ENCODE measurements around the gene LSR.

LSR gene

GRCh38 chr19:35302446-35302845, 53.6 kb downstream of the LSR start:
- DNase-seq (ENCODE audit: low read depth): no peak

GRCh38 chr19:35303357-35303915, 54.6 kb downstream of the LSR start:
- DNase-seq (ENCODE audit: low read depth): no peak

- DNase-seq (ENCODE audit: low read depth): no peak
Observed at GRCh38 chr19:35304036-35304435, 55.2 kb downstream of the LSR start.

- DNase-seq (ENCODE audit: low read depth): no peak
Observed at GRCh38 chr19:35305181-35305580, 56.4 kb downstream of the LSR start.

- no peak for DNase-seq (ENCODE audit: low read depth)
Observed at GRCh38 chr19:35306473-35307246, 57.9 kb downstream of the LSR start.

GRCh38 chr19:35307931-35308330, 59.1 kb downstream of the LSR start:
- no peak for DNase-seq (ENCODE audit: low read depth)

- DNase-seq (ENCODE audit: low read depth): no peak
Observed at GRCh38 chr19:35308910-35309309, 60.1 kb downstream of the LSR start.

GRCh38 chr19:35309481-35310279, 60.9 kb downstream of the LSR start:
- DNase-seq (ENCODE audit: low read depth): no peak

GRCh38 chr19:35310331-35310730, 61.5 kb downstream of the LSR start:
- DNase-seq (ENCODE audit: low read depth): no peak

- no peak for DNase-seq (ENCODE audit: low read depth)
Observed at GRCh38 chr19:35310811-35311465, 62.1 kb downstream of the LSR start.

- DNase-seq (ENCODE audit: low read depth): no peak
Observed at GRCh38 chr19:35311901-35312665, 63.3 kb downstream of the LSR start.

- no peak for DNase-seq (ENCODE audit: low read depth)
Observed at GRCh38 chr19:35313587-35313986, 64.8 kb downstream of the LSR start.

- DNase-seq (ENCODE audit: low read depth): no peak
Observed at GRCh38 chr19:35314031-35314430, 65.2 kb downstream of the LSR start.

GRCh38 chr19:35314858-35315470, 66.2 kb downstream of the LSR start:
- DNase-seq (ENCODE audit: low read depth): no peak

GRCh38 chr19:35315883-35316282, 67.1 kb downstream of the LSR start:
- no peak for DNase-seq (ENCODE audit: low read depth)

- no peak for DNase-seq (ENCODE audit: low read depth)
Observed at GRCh38 chr19:35316560-35316959, 67.8 kb downstream of the LSR start.
